ENCODE measurements around the gene RAB4A.

RAB4A gene

GRCh38 chr1:229309684-229310083, 38.8 kb downstream of the RAB4A start:
- H3K27ac ChIP-seq (ENCODE audit: poor library complexity, severe bottlenecking): no peak overlapping the region
- H3K9me3 ChIP-seq (ENCODE audit: severe bottlenecking): no peaks in the 10 kb centered on the region
- H3K27me3 ChIP-seq (ENCODE audit: insufficient read depth, poor library complexity, severe bottlenecking): no peaks in the 10 kb centered on the region
- H3K4me1 ChIP-seq (ENCODE audit: insufficient read depth, poor library complexity, severe bottlenecking): no peaks in the 10 kb centered on the region
- no peaks in the 10 kb centered on the region for H3K36me3 ChIP-seq (ENCODE audit: low read depth)
- DNase-seq (ENCODE audit: low spot score) (no peak), ATAC-seq (ENCODE audit: low read depth) (no peak)
- TF ChIP-seq CTCF (IDR thresholded peaks at IDR 0.05; ENCODE audit: poor library complexity, severe bottlenecking): no peak
- H3K4me3 ChIP-seq (ENCODE audit: severe bottlenecking): no peak overlapping the region

- Histone ChIP-seq H3K27me3 (ENCODE audit: insufficient read depth, poor library complexity, severe bottlenecking) (no peaks in the 10 kb centered on the region), H3K9me3 (ENCODE audit: severe bottlenecking) (no peaks in the 10 kb centered on the region), H3K4me3 (ENCODE audit: severe bottlenecking) (no peak overlapping the region), H3K36me3 (ENCODE audit: low read depth) (no peaks in the 10 kb centered on the region), H3K27ac (ENCODE audit: poor library complexity, severe bottlenecking) (no peak overlapping the region), H3K4me1 (ENCODE audit: insufficient read depth, poor library complexity, severe bottlenecking) (no peaks in the 10 kb centered on the region)
- no peak for TF ChIP-seq CTCF (IDR thresholded peaks at IDR 0.05; ENCODE audit: poor library complexity, severe bottlenecking)
- DNase-seq (ENCODE audit: low spot score) (no peak), ATAC-seq (ENCODE audit: low read depth) (no peak)
Measured at GRCh38 chr1:229310833-229311232, 39.9 kb downstream of the RAB4A start.

GRCh38 chr1:229316166-229316565, 45.3 kb downstream of the RAB4A start:
- Histone ChIP-seq H3K4me1 (ENCODE audit: insufficient read depth, poor library complexity, severe bottlenecking) (no peaks in the 10 kb centered on the region), H3K27me3 (ENCODE audit: insufficient read depth, poor library complexity, severe bottlenecking) (no peaks in the 10 kb centered on the region), H3K4me3 (ENCODE audit: severe bottlenecking) (no peak overlapping the region), H3K27ac (ENCODE audit: poor library complexity, severe bottlenecking) (no peak overlapping the region), H3K9me3 (ENCODE audit: severe bottlenecking) (no peaks in the 10 kb centered on the region), H3K36me3 (ENCODE audit: low read depth) (no peaks in the 10 kb centered on the region)
- no peak for TF ChIP-seq CTCF (IDR thresholded peaks at IDR 0.05; ENCODE audit: poor library complexity, severe bottlenecking)
- no peak for ATAC-seq (ENCODE audit: low read depth)
- no peak for DNase-seq (ENCODE audit: low spot score)

DNA sequence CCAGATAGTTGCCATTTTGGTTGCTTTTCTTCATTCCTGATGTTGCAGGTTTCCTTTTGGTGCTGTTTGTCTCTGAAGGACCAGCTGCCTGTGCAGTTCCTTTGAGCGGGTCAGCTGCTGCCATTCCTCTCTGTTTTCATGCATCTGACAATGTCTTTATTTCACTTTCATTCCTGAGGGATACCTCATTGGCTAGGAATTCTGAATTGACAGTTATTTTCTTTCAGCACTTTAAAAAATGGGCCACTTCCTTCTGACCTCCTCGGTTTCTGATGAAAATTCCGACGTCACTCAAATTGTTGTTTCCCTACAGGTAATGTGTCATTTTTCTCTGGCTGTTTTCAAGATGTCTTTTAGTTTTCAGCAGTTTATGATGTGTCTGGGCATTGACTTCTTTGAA, 47.1 kb downstream of the RAB4A start:
- Histone ChIP-seq H3K9me3 (ENCODE audit: severe bottlenecking) (no peaks in the 10 kb centered on the region), H3K36me3 (ENCODE audit: low read depth) (peaks cover 3% of the 10 kb centered on the region; the same call in 1 of the 2 replicates), H3K27ac (ENCODE audit: poor library complexity, severe bottlenecking) (no peak overlapping the region), H3K4me3 (ENCODE audit: severe bottlenecking) (no peak overlapping the region), H3K27me3 (ENCODE audit: insufficient read depth, poor library complexity, severe bottlenecking) (no peaks in the 10 kb centered on the region), H3K4me1 (ENCODE audit: insufficient read depth, poor library complexity, severe bottlenecking) (no peaks in the 10 kb centered on the region)
- no peak for ATAC-seq (ENCODE audit: low read depth)
- DNase-seq (ENCODE audit: low spot score): no peak
- TF ChIP-seq CTCF (IDR thresholded peaks at IDR 0.05; ENCODE audit: poor library complexity, severe bottlenecking): no peak

- ATAC-seq (ENCODE audit: low read depth): no peak
- no peak for TF ChIP-seq CTCF (IDR thresholded peaks at IDR 0.05; ENCODE audit: poor library complexity, severe bottlenecking)
- no peak overlapping the region for H3K27ac ChIP-seq (ENCODE audit: poor library complexity, severe bottlenecking)
Measured at GRCh38 chr1:229319487-229319886, 48.6 kb downstream of the RAB4A start.

More at GRCh38 chr1:229319487-229319886, 48.6 kb downstream of the RAB4A start:
- H3K27me3 ChIP-seq (ENCODE audit: insufficient read depth, poor library complexity, severe bottlenecking): no peaks in the 10 kb centered on the region
- DNase-seq (ENCODE audit: low spot score): no peak
- H3K9me3 ChIP-seq (ENCODE audit: severe bottlenecking): no peaks in the 10 kb centered on the region
- H3K36me3 ChIP-seq (ENCODE audit: low read depth): peaks cover 3% of the 10 kb centered on the region; the same call in 1 of the 2 replicates
- no peak overlapping the region for H3K4me3 ChIP-seq (ENCODE audit: severe bottlenecking)
- H3K4me1 ChIP-seq (ENCODE audit: insufficient read depth, poor library complexity, severe bottlenecking): no peaks in the 10 kb centered on the region
